GM12872 (cell line): ENCODE data around the gene RNF5.

Experiments
- TF ChIP-seq, protein P1 (sequence below): IDR thresholded peaks from 3 replicates; pipeline ENCODE4 v1.5.1; 2011; ENCODE audit warnings: low read depth, mild to moderate bottlenecking, low read length, moderate library complexity; ENCODE audit not compliant: insufficient read depth

Gene RNF5

DNA sequence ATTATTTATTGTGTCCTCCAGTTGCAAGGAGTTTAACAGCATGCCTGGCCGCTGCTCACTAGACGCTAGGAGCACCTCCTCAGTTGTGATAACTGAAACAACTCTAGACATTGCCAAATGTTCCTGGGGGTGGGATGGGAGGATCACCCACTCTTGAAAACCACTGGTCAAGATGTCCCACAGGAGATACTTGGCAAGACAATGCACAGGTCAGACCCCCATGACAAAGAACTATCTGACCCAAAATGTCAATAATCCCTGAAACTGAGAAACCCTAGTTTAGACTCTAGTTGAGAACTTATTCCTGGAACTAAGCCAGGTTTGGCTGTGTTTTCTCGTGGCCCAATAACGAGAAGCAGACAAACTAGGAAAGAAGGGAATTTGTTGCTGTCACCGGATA, 38.6 kb upstream of the RNF5 start:
- TF ChIP-seq, protein P1, sequence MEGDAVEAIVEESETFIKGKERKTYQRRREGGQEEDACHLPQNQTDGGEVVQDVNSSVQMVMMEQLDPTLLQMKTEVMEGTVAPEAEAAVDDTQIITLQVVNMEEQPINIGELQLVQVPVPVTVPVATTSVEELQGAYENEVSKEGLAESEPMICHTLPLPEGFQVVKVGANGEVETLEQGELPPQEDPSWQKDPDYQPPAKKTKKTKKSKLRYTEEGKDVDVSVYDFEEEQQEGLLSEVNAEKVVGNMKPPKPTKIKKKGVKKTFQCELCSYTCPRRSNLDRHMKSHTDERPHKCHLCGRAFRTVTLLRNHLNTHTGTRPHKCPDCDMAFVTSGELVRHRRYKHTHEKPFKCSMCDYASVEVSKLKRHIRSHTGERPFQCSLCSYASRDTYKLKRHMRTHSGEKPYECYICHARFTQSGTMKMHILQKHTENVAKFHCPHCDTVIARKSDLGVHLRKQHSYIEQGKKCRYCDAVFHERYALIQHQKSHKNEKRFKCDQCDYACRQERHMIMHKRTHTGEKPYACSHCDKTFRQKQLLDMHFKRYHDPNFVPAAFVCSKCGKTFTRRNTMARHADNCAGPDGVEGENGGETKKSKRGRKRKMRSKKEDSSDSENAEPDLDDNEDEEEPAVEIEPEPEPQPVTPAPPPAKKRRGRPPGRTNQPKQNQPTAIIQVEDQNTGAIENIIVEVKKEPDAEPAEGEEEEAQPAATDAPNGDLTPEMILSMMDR = no peak

DNA sequence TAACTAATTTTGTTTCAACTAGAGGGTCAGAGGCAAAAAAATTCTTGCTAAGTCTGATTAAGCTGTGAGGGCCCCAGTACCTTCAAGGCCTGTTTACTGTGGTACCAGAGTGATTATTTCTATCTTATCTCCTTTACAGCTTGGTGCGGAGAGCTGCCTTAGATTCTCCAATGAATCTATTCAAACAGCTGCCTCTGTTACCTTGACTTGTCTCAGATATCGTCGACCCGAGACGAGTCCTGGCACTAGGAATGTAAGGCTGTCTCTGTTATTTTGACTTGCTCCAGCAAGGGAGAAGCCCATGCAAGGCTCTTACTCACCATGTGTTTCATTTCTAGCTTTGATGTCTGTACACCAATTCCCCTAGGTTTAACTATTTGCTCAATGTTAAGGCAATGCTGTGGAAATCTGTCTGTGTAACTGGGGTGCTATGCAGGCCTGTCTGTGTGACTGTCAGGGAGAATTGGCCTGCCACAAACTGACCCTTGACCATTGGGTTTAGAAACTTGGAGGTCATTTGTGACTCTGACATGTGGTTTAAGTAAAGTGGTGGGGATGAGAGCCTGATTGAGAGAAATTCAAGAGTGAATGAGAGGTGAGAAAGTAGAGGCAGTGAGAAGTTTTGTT, 37.7 kb upstream of the RNF5 start:
- TF ChIP-seq, protein P1 = no peak

DNA sequence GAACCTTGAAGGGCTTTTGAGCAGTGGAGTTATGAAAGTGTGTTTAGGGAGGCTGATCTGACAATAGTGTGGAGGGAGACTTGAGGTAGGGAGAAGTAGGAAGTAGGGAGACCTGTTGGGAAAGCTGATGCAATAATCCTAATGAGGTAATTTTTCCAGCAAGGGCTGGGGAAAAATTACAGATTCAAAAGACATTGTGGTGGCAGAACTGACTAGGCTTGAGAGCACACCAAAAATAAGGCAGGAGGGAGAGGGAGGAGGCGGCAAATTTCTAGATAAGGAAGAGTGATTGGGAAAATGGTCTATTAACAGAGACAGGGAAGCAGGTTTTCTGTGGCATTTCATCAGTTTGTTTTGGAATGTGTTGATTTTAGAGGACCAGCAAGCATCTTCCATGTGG, 31.9 kb upstream of the RNF5 start:
- TF ChIP-seq, protein P1 = no peak

DNA sequence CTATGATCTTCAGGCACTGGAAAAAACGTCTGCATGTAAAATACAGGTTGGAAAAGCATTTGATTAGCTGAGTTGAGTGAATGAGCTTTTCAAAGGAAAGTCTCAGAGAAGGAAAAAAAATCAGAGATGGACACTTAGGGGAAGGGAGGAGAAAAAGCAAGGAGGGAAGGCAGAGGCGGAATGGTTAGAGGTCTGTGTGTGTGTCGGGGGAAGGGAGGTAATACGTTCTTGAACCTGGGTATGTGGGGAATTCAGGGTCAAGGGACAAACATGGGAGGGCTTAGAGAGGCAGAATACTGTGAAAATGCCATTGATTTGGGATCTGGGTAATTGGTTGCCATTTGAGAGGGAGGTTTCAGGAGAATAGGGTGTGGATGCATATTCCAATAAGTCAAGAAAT, 31.5 kb upstream of the RNF5 start:
- TF ChIP-seq, protein P1 = no peak

DNA sequence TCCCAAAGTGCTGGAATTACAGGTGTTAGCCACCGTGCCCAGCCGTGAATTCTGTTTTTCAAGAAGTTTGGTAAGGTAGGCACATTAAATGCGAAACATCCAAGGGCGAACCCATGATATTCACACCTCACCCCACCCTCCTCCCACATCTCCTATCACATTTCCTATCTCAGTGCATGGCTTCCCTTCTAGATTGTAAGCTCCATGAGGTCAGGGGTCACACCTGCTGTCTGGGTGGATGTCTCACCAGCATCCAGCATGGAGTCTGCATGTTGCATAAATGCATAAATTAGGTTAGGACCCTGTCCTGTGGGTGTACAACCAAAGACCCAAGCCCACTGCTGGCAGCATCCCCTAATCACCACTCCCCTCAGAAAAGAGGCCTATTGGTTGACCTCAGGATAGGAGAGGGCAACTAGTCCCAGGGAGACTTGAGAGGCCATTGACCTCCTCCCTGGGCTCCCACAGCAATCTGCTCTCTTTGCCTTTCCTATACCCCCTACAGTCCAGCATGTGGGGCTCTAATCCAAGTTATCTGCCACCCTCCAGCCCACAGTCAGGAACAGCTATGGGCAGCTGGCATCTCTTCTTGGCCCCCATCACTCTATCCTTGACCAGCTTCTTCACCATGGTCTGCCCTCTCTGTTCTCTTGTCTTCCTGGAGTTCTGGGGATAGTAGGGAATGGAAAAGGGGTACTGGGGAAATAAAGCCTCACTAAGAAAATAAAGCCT, 30.6 kb upstream of the RNF5 start:
- TF ChIP-seq, protein P1 = no peak; the same call in 2 of the 3 replicates

DNA sequence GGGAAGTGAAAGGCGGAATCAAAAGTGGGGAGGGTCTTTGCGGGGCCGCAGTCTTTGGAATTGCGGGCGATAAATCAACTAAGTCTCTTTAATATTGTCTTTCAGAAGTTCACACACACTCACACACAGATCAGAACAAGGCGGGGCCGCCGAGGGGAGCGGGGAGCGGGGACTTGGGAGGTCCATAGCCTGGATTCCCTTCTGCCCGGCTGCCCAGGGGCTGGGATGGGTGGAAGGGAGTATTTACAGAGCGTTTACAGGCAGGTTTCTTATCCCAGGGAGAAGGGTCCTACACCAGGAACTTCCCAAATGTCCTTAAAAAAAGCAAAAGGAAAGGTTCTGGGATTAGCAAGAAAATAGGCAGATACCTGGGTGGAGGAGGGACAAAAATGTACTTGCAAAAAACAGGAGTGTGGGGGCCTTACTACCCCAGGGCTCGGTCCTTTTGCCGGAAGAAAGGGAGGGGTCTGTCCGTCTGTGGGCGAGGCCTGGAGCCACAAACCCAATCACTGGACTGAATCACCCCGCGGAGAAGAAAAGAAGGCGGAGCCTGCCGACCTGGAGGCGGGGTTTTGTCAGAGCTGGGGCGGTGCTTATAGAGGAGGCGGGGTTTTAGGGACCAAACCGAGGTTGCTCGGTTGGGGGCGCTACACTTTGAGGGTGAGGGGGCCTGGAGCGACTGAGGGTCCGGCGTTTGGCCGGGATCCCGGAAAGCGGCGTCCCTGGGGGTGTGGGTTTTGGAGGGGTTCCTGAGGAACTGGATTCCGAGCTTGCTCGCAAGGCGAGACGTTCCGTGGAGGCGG, 29.7 kb upstream of the RNF5 start:
- TF ChIP-seq, protein P1 = peak; percentile 22; the same call in 1 of the 3 replicates

DNA sequence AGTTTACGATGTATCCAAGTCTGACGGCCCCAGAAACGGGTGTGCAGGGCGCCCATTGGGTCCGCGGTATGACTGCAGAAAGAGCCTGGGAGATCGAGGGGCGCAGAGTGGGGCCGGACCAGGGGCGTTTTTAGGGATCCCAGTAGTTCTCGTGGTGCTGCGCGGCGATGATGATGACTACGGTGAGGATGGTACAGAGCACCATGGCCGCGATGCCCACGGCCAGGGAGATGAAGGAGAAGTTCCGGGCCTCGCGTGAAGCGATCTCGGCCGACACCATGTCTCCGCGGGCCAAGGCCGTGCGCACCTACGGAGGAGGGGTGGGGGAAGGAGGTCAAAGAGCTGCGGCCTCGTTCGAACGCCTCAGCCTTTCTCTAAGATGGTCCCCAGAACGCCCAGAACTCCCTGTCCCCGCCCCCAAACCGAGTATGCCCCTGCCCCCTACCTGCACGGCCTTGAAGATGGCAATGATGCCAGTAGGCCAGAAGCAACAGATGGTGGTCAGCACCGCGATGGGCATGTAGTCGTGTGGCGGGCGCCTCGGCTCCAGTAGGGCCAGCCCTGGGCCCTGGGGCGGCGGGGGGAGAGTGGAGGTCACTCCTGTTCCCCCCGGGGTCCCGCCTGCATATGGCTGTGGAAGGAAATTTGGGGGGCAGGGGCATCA, 29.0 kb upstream of the RNF5 start:
- TF ChIP-seq, protein P1 = no peak
